Trophoblast cell (in vitro differentiated cells and primary cell): ENCODE measurements around the gene OXNAD1.

Experiments
- DNase-seq, 2 donors: peaks; one replicate each; pipeline ENCODE4 v3.0.0-alpha.2; 2016
- H2AFZ ChIP-seq: 2 replicates; pipeline ENCODE4 v1.6.1; 2013; ENCODE audit warnings: low read length, moderate library complexity, mild to moderate bottlenecking; ENCODE audit not compliant: insufficient read depth, poor library complexity
- H2AK5ac ChIP-seq: 2 replicates; pipeline ENCODE4 v1.6.1; 2013; ENCODE audit warnings: mild to moderate bottlenecking, low read length
- H2BK120ac ChIP-seq: 2 replicates; pipeline ENCODE4 v1.6.1; 2013; ENCODE audit warnings: low read length, mild to moderate bottlenecking, moderate library complexity; ENCODE audit not compliant: insufficient read depth, poor library complexity
- H2BK12ac ChIP-seq: 2 replicates; pipeline ENCODE4 v1.6.1; 2013; ENCODE audit warnings: mild to moderate bottlenecking, low read length, moderate library complexity
- H2BK5ac ChIP-seq: 2 replicates; pipeline ENCODE4 v1.6.1; 2013; ENCODE audit warnings: low read length, low read depth, moderate library complexity, mild to moderate bottlenecking; ENCODE audit not compliant: poor library complexity
- H3K14ac ChIP-seq: 2 replicates; pipeline ENCODE4 v1.6.1; 2013; ENCODE audit warnings: mild to moderate bottlenecking, low read length
- H3K18ac ChIP-seq: 2 replicates; pipeline ENCODE4 v1.6.1; 2013; ENCODE audit warnings: mild to moderate bottlenecking, low read length
- H3K23ac ChIP-seq: 2 replicates; pipeline ENCODE4 v1.6.1; 2013; ENCODE audit warnings: low read length
- H3K27ac ChIP-seq: 2 replicates; pipeline ENCODE4 v1.5.1; 2013; ENCODE audit warnings: low read depth, mild to moderate bottlenecking, inconsistent platforms, low read length, moderate library complexity
- H3K27me3 ChIP-seq: 2 replicates; pipeline ENCODE4 v1.6.1; 2013; ENCODE audit warnings: inconsistent platforms, mild to moderate bottlenecking, low read length, moderate library complexity; ENCODE audit not compliant: insufficient read depth
- H3K36me3 ChIP-seq, 2 experiments: 1 replicate in 1 of 2; 2 replicates in 1 of 2; pipeline ENCODE4 v1.6.1; 2013; ENCODE audit warnings: low read length in 2 of 2, mild to moderate bottlenecking in 2 of 2, moderate library complexity in 1 of 2; ENCODE audit not compliant: insufficient read depth in 2 of 2, control insufficient read depth in 1 of 2
- H3K4ac ChIP-seq: 2 replicates; pipeline ENCODE4 v1.6.1; 2013; ENCODE audit warnings: low read depth, mild to moderate bottlenecking, low read length, moderate library complexity
- H3K4me1 ChIP-seq, 2 experiments: 1 replicate in 1 of 2; 2 replicates in 1 of 2; pipeline ENCODE4 v1.6.1; 2013; ENCODE audit warnings: low read length in 2 of 2, mild to moderate bottlenecking in 2 of 2, moderate library complexity in 1 of 2; ENCODE audit not compliant: insufficient read depth in 2 of 2, control insufficient read depth in 1 of 2
- H3K4me2 ChIP-seq: 2 replicates; pipeline ENCODE4 v1.6.1; 2013; ENCODE audit warnings: inconsistent platforms, mild to moderate bottlenecking, low read length, moderate library complexity
- H3K4me3 ChIP-seq: 2 replicates; pipeline ENCODE4 v1.5.1; 2013; ENCODE audit warnings: mild to moderate bottlenecking, low read depth, low read length, inconsistent platforms
- H3K79me1 ChIP-seq: one replicate; pipeline ENCODE4 v1.6.1; 2013; ENCODE audit warnings: low read length
- H3K79me2 ChIP-seq: 2 replicates; pipeline ENCODE4 v1.6.1; 2013; ENCODE audit warnings: low read length, mild to moderate bottlenecking; ENCODE audit not compliant: control insufficient read depth, insufficient read depth, poor library complexity
- H3K9ac ChIP-seq: 2 replicates; pipeline ENCODE4 v1.6.1; 2013; ENCODE audit warnings: mild to moderate bottlenecking, low read length
- H3K9me3 ChIP-seq: 2 replicates; pipeline ENCODE4 v1.6.1; 2013; ENCODE audit warnings: low read depth, mild to moderate bottlenecking, control low read depth, inconsistent platforms, low read length; ENCODE audit not compliant: insufficient read depth
- H4K12ac ChIP-seq: 2 replicates; pipeline ENCODE4 v1.6.1; 2013; ENCODE audit warnings: low read depth, mild to moderate bottlenecking, low read length, moderate library complexity
- H4K8ac ChIP-seq: 2 replicates; pipeline ENCODE4 v1.6.1; 2013; ENCODE audit warnings: low read depth, mild to moderate bottlenecking, low read length, moderate library complexity
- H4K91ac ChIP-seq: one replicate; pipeline ENCODE4 v1.6.1; 2013; ENCODE audit warnings: low read depth, mild to moderate bottlenecking, low read length, moderate library complexity
- WGBS: extraction: QIAGEN DNeasy Blood & Tissue Kit; methylation state at CpG from one replicate; pipeline ENCODE4 v1.1.7; 2013; ENCODE audit warnings: missing lambda C conversion rate; ENCODE audit not compliant: insufficient read length, insufficient coverage; ENCODE audit errors: extremely low coverage; 5-methylcytosine and 5-hydroxymethylcytosine counted together

The OXNAD1 gene

DNA sequence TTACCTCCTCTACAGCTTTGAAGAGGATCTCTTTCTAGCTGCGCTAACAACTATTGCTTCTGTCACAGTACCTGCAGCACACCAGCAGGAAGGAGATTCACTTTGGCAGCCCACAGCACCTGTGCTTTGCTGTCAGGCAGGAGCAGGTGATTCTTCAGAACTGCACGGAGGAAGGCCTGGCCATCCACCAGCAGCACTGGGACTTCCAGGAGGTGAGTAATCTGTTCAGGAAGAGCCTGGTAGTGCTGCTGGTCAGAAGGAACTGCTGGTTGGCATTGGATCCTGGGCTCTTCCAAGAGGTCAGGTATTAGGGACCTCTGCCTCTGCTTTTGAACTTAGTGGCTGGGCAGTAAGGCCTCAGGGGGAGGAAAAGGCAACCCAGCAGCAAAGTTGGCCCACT lies 42.5 kb upstream of the OXNAD1 start:
- Histone ChIP-seq H3K18ac (no peak overlapping the region), H3K23ac (no peak overlapping the region), H3K4me1 (no peaks in the 10 kb centered on the region), H2AFZ (no peak overlapping the region), H3K4ac (no peak overlapping the region), H3K27ac (no peak overlapping the region), H3K27me3 (no peaks in the 10 kb centered on the region), H4K91ac (no peak overlapping the region), H3K4me2 (no peak overlapping the region), H3K14ac (no peak overlapping the region), H2BK12ac (no peak overlapping the region), H4K8ac (no peak overlapping the region), H3K9ac (no peak overlapping the region), H3K9me3 (no peaks in the 10 kb centered on the region), H4K12ac (no peak overlapping the region), H3K4me3 (no peak overlapping the region), H3K79me2 (no peaks in the 10 kb centered on the region), H2BK120ac (no peak overlapping the region), H2BK5ac (no peak overlapping the region), H3K79me1 (no peaks in the 10 kb centered on the region), H3K36me3 (no peaks in the 10 kb centered on the region), H2AK5ac (no peak overlapping the region)
- DNase-seq: peak; percentile 84 to 90
- no CpG with 5 or more reads among the region's 2 CpGs for WGBS

DNA sequence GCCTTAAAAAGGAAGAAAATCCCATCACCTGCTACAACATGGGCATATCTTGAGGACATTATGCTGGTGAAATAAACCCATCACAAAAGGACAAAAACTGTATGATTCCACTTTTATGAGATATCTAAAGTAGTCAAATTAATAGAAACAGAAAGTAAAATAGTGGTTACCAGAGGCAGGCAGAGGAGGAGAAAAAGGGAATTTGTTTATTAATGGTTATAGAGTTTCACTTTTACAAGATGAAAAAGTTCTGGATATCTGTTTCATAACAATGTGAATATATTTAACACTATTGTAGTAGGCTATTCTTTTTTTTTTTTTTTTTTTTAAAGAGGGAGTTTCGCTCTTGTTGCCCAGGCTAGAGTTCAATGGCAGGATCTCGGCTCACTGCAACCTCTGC lies 40.7 kb upstream of the OXNAD1 start:
- no peaks in the 10 kb centered on the region for H3K36me3 ChIP-seq
- H4K12ac ChIP-seq: no peak overlapping the region
- H3K18ac ChIP-seq: no peak overlapping the region
- H3K4me3 ChIP-seq: no peak overlapping the region
- no peak overlapping the region for H3K4ac ChIP-seq
- no peaks in the 10 kb centered on the region for H3K27me3 ChIP-seq
- H3K79me1 ChIP-seq: no peaks in the 10 kb centered on the region
- H3K9me3 ChIP-seq: no peaks in the 10 kb centered on the region
- no peak overlapping the region for H2BK12ac ChIP-seq
- H2BK120ac ChIP-seq: no peak overlapping the region
- no peak overlapping the region for H4K91ac ChIP-seq
- no peak for DNase-seq
- no peak overlapping the region for H2BK5ac ChIP-seq
- no peak overlapping the region for H3K27ac ChIP-seq
- no peak overlapping the region for H4K8ac ChIP-seq
- no peak overlapping the region for H3K4me2 ChIP-seq
- H3K79me2 ChIP-seq: no peaks in the 10 kb centered on the region
- no peak overlapping the region for H2AK5ac ChIP-seq
- no peak overlapping the region for H3K14ac ChIP-seq
- no peak overlapping the region for H3K9ac ChIP-seq
- no peak overlapping the region for H2AFZ ChIP-seq
- H3K4me1 ChIP-seq: no peaks in the 10 kb centered on the region
- no CpG with 5 or more reads among the region's 2 CpGs for whole genome bisulfite sequencing
- no peak overlapping the region for H3K23ac ChIP-seq

- Histone ChIP-seq H2BK12ac (no peak overlapping the region), H3K9me3 (no peaks in the 10 kb centered on the region), H3K36me3 (no peaks in the 10 kb centered on the region), H3K79me1 (no peaks in the 10 kb centered on the region), H4K8ac (no peak overlapping the region), H2BK120ac (no peak overlapping the region), H2AFZ (no peak overlapping the region), H4K91ac (no peak overlapping the region), H3K14ac (no peak overlapping the region), H3K4me3 (no peak overlapping the region), H3K79me2 (no peaks in the 10 kb centered on the region), H3K9ac (no peak overlapping the region), H3K4me1 (no peaks in the 10 kb centered on the region), H3K23ac (no peak overlapping the region), H2AK5ac (no peak overlapping the region), H3K27ac (no peak overlapping the region), H2BK5ac (no peak overlapping the region), H3K27me3 (no peaks in the 10 kb centered on the region), H3K18ac (no peak overlapping the region), H3K4ac (no peak overlapping the region), H4K12ac (no peak overlapping the region), H3K4me2 (no peak overlapping the region)
- WGBS: no CpG with 5 or more reads among the region's 1 CpG
- no peak for DNase-seq
Measured at GRCh38 chr3:16227566-16227965, 37.4 kb upstream of the OXNAD1 start.

DNA sequence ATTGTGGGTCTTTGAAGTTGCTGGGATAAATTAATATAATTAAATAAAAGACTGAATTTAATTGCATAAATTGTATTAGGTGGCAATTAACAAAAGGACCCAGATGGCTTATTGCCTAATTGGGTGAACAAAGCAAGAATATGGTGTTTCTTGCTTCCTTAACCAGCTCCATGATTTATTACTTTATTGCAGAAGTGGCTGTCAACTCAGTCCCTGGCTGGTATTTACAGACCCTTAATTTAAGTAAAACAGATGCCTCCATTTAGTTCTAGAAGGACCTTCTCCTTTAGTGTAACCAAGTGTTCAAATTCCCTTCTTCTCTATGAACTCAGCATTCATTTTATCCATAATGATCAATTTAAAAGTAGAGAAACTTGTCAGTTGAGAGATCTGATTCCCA lies 35.3 kb upstream of the OXNAD1 start:
- no peak overlapping the region for H3K14ac ChIP-seq
- no peaks in the 10 kb centered on the region for H3K9me3 ChIP-seq
- H2AK5ac ChIP-seq: no peak overlapping the region
- H3K4ac ChIP-seq: no peak overlapping the region
- no peak overlapping the region for H3K18ac ChIP-seq
- H2BK120ac ChIP-seq: no peak overlapping the region
- H3K4me2 ChIP-seq: no peak overlapping the region
- no peak for DNase-seq
- H3K27me3 ChIP-seq: no peaks in the 10 kb centered on the region
- no peak overlapping the region for H4K91ac ChIP-seq
- H3K27ac ChIP-seq: no peak overlapping the region
- H2AFZ ChIP-seq: no peak overlapping the region
- no peaks in the 10 kb centered on the region for H3K36me3 ChIP-seq
- H2BK5ac ChIP-seq: no peak overlapping the region
- H2BK12ac ChIP-seq: no peak overlapping the region
- H4K12ac ChIP-seq: no peak overlapping the region
- H3K79me2 ChIP-seq: no peaks in the 10 kb centered on the region
- H3K4me1 ChIP-seq: no peaks in the 10 kb centered on the region
- H3K79me1 ChIP-seq: no peaks in the 10 kb centered on the region
- H3K23ac ChIP-seq: no peak overlapping the region
- H4K8ac ChIP-seq: no peak overlapping the region
- no peak overlapping the region for H3K9ac ChIP-seq
- no peak overlapping the region for H3K4me3 ChIP-seq

- Histone ChIP-seq H3K9me3 (no peaks in the 10 kb centered on the region), H3K36me3 (no peaks in the 10 kb centered on the region), H2BK12ac (no peak overlapping the region), H2AK5ac (no peak overlapping the region), H3K27me3 (no peaks in the 10 kb centered on the region), H3K23ac (no peak overlapping the region), H3K27ac (no peak overlapping the region), H4K8ac (no peak overlapping the region), H4K12ac (no peak overlapping the region), H4K91ac (no peak overlapping the region), H3K4ac (no peak overlapping the region), H3K9ac (no peak overlapping the region), H2BK120ac (no peak overlapping the region), H3K79me2 (no peaks in the 10 kb centered on the region), H3K4me2 (no peak overlapping the region), H3K4me3 (no peak overlapping the region), H2BK5ac (no peak overlapping the region), H3K18ac (no peak overlapping the region), H2AFZ (no peak overlapping the region), H3K4me1 (no peaks in the 10 kb centered on the region), H3K14ac (no peak overlapping the region), H3K79me1 (no peaks in the 10 kb centered on the region)
- no CpG with 5 or more reads among the region's 2 CpGs for whole genome bisulfite sequencing
- DNase-seq: no peak
Measured at GRCh38 chr3:16231983-16232382, 33.0 kb upstream of the OXNAD1 start.
